ENCODE data around the gene CD300LD.
"Not testable (repeated sequence)": the region's sequence is repeated elsewhere in the genome, so short reads cannot be mapped to it uniquely, and the experiment has no call there.

CD300LD gene

GRCh38 chr17:74606050-74606449, 14.0 kb upstream of the CD300LD start:
- DNase-seq (ENCODE audit: low read depth), result no peak

- DNase-seq (ENCODE audit: low read depth), result no peak
These were observed 13.3 kb upstream of the CD300LD start for GRCh38 chr17:74605361-74605760.

- no peak for DNase-seq (ENCODE audit: low read depth)
These were observed 12.7 kb upstream of the CD300LD start for GRCh38 chr17:74604761-74605160.

GRCh38 chr17:74604200-74604599, 12.1 kb upstream of the CD300LD start:
- no peak for DNase-seq (ENCODE audit: low read depth)

DNA sequence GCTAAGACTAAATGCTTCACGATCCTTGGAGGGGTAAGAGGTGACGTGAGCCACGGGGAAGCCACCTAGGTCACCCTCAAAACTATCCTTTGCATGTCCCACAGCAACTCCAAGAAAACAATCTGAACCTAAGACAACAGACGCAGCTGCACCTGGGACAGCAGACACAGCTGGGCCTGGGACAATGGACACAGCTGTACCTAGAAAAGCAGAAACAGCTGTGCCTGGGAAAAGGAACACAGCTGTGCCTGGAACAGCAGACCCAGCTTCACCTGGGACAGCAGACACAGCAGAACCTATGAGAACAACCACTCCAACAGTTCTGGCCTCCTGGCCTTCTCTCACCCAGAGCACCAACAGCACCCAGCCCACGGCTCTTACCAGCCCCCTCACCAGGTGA, 11.7 kb upstream of the CD300LD start:
- DNase-seq (ENCODE audit: low read depth), result no peak

DNA sequence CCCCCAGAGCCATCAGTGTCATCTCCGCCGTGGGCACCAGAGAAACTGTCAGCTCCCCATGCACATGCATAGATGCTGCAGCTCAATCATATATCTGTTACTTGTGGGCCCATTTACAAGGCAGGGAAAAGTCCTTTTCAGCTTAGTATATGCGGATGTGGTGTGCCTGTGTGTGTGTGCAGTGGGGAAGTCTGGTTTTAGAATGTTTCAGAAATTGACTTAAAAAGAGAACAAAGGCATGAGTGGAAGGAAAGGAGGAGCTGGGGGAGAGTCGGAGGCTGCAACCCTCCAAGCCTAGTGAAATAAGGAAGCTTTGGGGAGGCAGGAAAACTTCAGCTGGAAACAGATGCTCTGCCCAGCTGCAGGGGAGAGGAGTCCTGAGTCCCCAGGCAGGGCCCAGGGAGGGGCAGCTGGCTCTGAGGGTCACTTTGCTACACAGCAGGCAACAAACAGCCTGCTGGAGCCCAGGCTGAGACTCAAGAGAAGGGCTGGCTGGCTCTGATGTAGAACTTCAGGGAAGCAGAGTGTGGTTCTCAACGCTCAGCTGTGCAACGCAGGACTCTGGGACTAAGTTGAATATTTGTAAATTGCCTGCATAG, 11.1 kb upstream of the CD300LD start:
- no peak for DNase-seq (ENCODE audit: low read depth)

- no peak for DNase-seq (ENCODE audit: low read depth)
These were observed 10.0 kb upstream of the CD300LD start for GRCh38 chr17:74601944-74602572.

DNA sequence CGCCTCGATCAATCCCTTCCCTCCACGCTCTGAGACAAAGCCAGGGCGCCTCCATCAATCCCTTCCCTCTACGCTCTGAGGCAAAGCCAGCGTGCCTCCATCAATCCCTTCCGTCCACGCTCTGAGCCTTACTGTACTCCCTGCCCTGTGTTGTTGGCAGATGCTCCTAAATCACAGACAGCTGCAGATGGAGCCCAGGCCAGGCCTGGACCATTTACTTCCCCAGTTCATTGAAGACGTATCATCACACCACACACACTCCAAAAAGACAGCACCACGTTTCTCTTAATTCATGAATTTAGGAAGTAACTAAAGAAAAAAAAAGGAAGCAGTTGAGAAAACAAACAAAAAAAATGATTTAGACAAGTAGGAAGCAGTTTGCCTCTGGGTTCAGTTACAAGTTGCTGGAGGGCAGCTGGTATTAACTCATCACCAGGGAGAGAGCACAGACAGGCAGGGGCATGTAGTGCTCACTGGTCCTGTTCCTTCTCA, 7.4 kb upstream of the CD300LD start:
- no peak for DNase-seq (ENCODE audit: low read depth)

DNA sequence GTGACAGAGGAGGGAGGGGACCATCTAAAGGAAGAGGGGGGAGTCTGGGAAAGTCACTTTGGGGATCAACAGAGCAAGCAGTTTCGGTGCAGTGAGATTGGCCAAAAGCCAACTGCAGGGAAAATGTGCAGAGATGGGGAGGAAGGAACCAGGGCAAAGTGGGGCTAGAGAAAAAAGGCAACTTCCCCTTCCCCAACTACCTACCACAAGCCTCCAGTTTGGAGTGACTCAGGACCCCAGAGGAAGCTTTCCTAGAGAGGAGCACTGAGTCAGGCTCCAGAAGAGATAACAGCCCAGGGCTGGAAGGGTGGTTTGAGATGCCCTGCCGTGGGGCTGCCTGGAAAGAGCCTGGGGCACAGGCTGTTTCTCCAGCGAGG, 6.9 kb upstream of the CD300LD start:
- DNase-seq (ENCODE audit: low read depth), result no peak

DNA sequence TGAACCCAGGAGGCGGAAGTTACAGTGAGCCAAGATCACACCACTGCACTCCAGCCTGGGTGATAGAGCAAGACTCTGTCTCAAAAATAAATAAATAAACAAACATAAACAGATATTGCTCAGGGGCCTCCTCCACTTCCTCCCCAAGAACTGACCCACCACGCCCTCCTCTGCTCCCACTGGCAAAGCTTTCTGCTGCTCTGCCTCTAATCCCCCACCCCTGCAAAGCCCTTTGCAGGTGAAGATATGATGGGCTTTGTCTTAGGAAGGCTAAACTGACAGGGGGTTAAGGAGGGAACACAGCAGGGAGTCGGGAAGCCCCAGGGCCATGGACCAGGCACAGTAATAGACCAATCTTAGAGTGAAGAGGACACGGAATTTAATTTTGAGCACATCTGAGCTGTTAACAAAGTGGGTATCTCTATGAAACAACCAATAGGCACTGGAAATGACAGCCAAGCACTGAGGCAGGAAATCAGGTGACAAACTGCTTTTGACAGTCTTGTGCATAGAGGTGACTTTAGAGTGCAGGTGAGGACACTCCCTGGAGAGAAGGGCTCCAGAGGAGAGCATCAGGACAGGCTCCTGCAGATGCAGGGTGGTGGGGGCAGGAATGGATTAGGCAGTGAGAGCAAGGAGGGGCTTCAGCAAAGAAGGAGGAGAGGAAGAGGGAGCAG, 6.4 kb upstream of the CD300LD start:
- no peak for DNase-seq (ENCODE audit: low read depth)

- DNase-seq (ENCODE audit: low read depth), result no peak
These were observed 5.1 kb upstream of the CD300LD start for GRCh38 chr17:74597069-74597790.

DNA sequence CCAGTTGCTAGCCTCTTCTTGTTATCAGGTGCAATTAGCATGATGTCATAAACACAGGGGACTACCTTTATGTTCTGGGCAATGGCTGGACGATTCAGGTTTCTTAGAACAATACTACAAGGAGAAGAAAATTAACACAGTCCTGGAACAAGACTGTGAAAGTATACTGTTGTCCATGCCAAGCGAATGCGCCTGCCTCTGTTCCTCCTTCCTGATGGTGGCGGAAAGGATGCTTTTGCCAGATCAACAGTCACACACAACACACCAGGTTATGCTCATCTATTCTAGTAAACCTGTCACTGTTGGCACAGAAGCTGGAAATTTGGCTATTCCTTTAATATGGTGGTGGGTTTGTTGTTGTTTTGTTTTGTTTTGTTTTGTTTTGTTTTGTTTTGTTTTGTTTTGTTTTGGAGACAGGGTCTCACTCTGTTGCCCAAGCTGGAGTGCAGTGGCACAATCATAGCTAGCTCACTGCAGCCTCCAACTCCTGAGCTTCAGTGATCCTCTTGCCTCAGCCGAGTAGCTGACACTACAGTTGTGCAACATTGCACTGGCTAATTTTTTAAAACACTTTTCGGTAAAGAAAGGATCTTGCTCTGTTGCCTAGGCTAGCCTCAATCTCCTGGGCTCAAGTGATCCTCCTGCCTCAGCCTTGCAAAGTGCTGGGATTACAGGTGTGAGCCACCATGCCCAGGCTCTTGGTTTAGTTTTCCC, 3.1 kb upstream of the CD300LD start:
- DNase-seq (ENCODE audit: low read depth), result no peak

DNA sequence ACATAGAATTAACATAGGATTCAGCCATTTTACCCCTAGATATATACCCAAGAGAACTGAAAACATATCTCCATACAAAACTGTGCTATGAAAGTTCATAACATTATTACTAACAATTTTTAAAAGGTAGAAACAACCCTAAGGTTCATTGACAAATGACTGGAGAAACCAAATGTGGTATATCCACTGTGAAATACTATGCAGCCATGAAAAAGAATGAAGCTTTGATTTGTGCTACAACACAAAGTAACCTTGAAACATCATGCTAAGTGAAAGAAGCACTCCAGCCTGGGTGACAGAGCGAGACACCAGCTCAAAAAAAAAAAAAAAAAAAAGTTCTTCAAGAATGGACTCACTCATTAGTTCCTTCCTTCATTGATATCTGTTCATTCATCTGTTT, 580 bp downstream of the CD300LD start:
- no peak for DNase-seq (ENCODE audit: low read depth)

DNA sequence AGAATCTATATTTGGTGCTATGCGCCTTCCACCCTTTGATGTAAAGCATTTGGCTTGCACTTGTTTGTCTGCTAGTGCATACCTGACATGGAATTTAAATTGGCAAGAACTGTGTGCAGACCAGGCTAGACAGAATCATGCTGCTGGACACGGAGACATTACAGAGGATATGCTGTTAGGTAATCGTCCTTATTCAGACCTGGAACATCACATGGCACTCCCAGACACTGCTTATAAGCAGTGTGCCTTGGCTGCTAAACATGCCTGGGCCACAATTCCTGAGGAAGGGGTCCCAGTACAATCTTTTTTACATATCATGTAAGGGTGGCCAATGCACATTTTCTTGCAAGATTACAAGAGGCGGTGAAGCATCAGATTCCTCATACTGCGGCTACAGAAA, 6.4 kb downstream of the CD300LD start:
- no peak for DNase-seq (ENCODE audit: low read depth)

- DNase-seq (ENCODE audit: low read depth), result no peak
These were observed 7.6 kb downstream of the CD300LD start for GRCh38 chr17:74584292-74585060.

- no peak for DNase-seq (ENCODE audit: low read depth)
These were observed 9.4 kb downstream of the CD300LD start for GRCh38 chr17:74582633-74583032.

- no peak for DNase-seq (ENCODE audit: low read depth)
These were observed 12.2 kb downstream of the CD300LD start for GRCh38 chr17:74579900-74580299.

GRCh38 chr17:74578979-74579378, 13.1 kb downstream of the CD300LD start:
- DNase-seq (ENCODE audit: low read depth), result no peak

DNA sequence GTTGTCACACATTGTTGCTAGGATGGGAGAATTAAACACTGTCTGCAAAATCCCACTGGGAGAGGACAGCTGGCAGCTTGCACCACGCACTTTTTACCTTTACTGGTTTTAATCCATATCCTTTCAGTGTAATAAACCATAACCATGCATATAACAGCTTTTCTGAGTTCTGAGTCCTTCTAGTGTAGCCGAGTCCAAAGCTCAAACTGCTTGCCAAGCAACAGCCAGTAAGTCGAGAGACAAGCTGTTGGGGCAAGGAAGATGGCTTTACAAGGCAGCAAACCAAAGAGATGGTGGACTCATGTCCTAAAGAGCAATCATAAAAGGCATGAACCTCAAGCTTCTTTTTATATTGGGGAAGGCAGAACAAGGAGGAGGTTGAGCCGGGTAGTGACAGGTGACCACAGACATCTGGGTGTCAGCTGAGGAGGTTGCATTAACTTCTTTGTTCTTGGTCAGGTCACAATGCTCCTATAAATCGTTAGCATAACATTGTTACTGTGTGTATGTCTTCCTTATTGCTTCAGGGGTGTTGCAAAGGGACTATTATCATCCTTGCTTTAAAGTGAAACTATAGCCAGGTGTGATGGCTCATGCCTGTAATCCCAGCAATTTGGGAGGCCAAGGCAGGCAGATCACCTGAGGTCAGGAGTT, 17.5 kb downstream of the CD300LD start:
- no peak for DNase-seq (ENCODE audit: low read depth)

GRCh38 chr17:74573635-74574034, 18.4 kb downstream of the CD300LD start:
- DNase-seq (ENCODE audit: low read depth), result not testable (repeated sequence)

DNA sequence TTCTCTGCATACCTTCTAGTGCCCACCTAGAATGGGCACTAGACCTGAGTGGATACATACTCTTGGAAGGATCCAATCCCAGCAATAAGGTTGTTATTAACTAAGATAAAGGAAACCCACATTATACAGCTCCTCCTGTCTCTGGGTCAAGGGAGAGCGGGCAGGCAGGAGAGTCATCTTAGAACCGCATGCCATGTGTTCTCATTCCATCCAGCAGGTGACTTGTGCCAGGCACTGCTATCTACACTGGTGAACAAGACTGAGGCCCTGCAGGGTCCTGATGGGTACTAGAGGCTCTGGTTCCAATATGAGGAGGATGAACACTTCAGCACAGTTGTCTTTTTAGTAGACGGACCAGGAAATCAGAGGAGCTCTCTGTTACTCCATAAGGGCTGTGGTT, 18.9 kb downstream of the CD300LD start:
- no peak for DNase-seq (ENCODE audit: low read depth)
